Ramos (cell line): ENCODE measurements around the gene NLRC5.
"Not testable (repeated sequence)": the region's sequence is repeated elsewhere in the genome, so short reads cannot be mapped to it uniquely, and the experiment has no call there.

Experiments used
- in situ Hi-C: fragments of 300-500 bp; cut with MboI; formaldehyde crosslinking; loops from one replicate; pipeline ENCODE4 v1.14.3; 2022; ENCODE audit warnings: low sequenced_read_pairs; ENCODE audit not compliant: unreplicated experiment

NLRC5 gene

GRCh38 chr16:56997264-56997663 is 7.9 kb downstream of the NLRC5 start:
- in situ Hi-C loops, result no loop called here

GRCh38 chr16:56997931-56998330 is 8.6 kb downstream of the NLRC5 start:
- in situ Hi-C loops, result no loop called here

DNA sequence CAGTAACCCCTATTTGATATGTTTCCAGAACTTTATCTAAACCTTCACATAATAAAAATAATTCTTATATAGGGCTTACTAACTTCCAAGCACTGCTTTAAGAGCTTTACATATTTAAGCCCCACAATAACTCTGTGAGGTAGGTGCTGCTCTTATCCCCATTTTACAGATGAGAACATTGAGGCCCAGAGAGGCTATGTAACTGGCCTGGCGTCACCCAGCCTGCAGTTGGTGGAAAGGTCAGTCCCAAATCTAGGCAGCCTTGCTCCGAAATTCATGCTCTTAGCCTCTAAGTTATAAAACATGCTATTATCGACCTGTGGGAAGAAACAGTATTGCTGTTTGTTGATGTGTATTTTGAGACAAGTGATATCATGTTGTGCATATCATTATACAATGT is 9.0 kb downstream of the NLRC5 start:
- in situ Hi-C loops, result no loop called here

DNA sequence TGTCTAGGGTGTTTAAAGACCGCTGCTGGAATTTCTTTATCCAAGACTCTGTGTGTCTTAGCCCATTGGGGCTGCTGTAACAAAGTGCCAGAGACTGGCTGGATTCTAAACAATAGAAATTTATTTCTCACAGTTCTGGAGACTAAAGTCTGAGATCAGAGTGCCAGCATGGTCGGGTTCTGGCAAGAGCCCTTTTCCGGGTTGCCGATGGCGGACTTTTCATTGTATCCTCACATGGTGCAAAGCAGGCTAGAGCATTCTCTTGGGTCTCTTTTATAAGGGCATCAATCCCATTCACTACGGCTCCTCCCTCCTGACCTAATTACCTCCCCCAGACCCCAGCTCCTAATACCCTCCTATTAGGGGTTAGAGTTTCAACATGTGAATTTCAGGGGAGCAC is 9.5 kb downstream of the NLRC5 start:
- in situ Hi-C loops, result no loop called here

GRCh38 chr16:56999409-57000270 is 10.3 kb downstream of the NLRC5 start:
- in situ Hi-C loops, result no loop called here

GRCh38 chr16:57000271-57001025 is 11.1 kb downstream of the NLRC5 start:
- in situ Hi-C loops, result no loop called here

DNA sequence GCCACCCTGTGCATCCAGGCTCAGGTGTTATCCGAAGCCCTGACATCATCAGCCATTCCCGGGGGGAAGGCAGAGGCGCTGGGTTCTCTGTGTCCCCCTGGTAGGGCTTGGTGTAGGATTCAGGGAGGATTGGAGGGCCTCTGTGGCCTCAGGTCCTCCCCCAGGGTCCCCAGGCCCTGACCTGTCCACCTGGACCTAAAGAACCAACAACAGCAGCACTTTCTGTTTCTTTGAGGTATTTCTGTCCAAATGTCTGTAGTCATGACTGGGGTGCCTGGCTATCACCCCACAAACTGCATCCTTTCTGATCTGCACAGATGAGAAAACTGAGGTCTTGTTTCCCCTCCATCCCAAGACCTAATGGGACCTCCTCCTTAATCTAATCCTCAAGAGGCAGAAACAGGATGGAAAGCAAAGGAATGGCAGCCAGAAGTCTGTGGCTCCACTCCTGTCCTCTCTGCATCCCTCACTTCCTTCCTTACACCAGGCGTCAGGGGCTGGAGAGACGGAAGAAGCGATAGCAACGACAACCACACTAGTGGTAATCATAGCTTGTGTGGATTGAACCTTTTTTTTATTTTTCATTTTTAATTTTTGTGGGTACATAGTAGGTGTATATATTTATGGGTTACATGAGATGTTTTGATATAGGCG is 11.8 kb downstream of the NLRC5 start:
- in situ Hi-C loops, result no loop called here

DNA sequence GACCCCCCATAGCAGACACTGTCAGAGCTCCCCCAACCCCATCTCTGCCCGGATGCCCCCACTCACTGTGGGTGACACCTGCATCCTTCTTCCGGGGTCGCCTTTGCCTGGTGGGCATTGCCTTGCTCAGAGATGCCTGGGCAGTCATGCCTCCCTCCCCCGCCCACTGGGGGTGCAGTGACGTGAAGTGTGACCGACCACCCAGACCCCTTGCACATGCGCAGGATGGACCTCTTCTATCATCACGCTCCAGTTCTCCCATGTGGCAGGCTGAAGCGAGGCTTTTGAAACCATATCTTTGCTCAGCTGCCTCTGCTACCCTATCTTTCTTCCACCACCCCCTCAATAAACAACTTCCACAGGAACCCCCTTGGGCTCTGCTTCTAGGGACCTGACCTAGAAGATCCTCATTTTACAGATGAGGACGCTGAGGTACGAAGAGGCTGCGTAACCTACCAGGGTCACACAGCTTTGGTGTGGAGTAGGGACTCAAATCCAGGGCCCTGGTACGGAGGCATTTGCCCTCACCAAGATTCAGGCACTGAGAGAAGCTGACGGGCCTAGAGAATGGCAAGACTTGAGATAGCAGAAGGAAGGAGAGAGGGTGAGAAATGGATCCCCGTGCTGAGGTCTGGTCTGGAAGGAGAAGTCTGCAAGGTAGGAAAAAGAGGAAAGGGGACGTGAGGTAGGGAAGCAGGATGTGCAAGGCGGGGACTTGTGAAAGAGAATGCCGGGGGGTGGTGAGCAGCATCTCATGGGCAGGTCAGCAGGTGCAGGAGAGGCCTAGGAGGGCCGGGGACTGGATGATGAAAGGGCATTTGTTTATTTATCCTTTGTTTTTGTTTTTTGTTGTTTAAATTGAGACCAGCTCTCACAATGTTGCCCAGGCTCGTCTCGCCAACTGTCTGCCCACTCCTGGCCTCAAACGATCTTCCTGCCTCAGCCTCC is 14.4 kb downstream of the NLRC5 start:
- in situ Hi-C loops, result no loop called here

GRCh38 chr16:57004387-57005250 is 15.3 kb downstream of the NLRC5 start:
- in situ Hi-C loops, result no loop called here

- in situ Hi-C loops, result not testable (repeated sequence)
Observed at GRCh38 chr16:57005597-57005996, 16.2 kb downstream of the NLRC5 start.

- in situ Hi-C loops, result no loop called here
Observed at GRCh38 chr16:57007050-57007449, 17.7 kb downstream of the NLRC5 start.

- in situ Hi-C loops, result no loop called here
Observed at GRCh38 chr16:57007530-57007929, 18.2 kb downstream of the NLRC5 start.

DNA sequence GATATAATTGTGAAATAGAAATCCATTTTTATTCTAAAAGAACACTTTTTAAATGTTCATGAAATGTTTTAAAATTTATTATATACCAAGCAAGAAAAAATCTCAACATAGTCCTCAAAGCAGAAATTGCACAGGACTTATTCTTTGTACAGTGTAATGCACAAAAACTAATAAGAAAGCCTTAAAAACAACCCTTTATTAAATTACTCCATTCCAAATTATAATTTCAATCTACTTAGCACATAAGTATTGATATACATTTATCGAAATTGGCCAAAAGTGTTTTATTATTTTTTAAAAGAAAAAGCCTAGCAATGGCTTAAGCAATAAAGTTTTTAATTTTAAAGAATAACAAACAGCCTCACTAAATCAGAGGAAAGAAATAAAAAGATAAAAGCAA is 19.1 kb downstream of the NLRC5 start:
- in situ Hi-C loops, result no loop called here

GRCh38 chr16:57009643-57010170 is 20.4 kb downstream of the NLRC5 start:
- in situ Hi-C loops, result no loop called here

DNA sequence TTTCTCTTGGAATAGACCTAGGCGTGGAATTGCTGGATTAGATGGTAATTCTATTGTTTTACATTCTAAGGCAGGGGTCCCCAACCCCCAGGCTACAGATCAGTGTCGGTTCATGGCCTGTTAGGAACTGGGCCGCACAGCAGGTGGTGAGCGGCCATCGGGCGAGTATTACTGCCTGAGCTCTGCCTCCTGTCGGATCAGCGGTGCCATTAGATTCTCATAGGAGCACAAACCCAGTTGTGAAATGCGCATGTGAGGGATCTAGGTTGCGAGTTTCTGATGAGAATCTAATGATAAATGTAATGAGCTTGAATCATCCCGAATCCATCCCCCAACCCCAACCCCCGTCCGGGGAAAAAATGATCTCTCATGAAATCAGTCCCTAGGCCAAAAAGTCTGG is 23.0 kb downstream of the NLRC5 start:
- in situ Hi-C loops, result no loop called here

DNA sequence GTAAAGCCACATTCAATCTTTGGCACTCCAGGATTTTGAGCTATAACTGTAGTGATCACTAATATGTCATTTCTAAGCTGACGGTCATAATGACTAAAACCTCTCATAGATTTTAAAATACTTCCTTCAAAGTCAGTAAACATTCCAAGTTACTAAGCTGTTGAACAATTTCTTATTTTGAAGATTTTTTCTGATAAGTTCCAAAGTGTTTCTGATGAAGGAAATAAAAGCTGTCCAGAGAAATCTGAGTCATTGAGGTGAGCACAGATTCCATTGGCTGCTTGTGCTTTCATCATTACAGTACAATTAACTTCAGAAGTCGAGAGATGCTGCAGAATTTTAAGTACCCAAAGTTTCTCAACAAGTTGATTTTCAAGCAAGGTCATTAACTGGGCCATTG is 23.9 kb downstream of the NLRC5 start:
- in situ Hi-C loops, result no loop called here

DNA sequence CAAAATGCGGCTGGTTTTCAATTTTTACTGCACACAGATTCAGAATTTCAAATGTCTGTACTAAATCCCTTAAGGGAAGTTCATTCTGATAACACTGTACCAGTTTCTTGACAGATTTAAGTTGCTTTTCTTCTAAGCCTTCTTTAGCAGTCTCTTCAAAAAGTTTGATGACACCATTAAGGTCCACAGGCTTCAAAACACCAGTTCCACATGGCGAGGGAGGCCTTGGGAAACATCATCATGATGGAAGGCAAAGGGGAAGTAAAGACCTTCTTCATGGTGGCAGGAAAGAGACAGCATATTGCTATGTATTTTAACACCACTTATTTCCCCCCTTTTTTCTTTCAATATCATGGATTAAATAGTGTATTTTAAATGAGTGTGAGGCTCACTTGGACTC is 24.5 kb downstream of the NLRC5 start:
- in situ Hi-C loops, result no loop called here

DNA sequence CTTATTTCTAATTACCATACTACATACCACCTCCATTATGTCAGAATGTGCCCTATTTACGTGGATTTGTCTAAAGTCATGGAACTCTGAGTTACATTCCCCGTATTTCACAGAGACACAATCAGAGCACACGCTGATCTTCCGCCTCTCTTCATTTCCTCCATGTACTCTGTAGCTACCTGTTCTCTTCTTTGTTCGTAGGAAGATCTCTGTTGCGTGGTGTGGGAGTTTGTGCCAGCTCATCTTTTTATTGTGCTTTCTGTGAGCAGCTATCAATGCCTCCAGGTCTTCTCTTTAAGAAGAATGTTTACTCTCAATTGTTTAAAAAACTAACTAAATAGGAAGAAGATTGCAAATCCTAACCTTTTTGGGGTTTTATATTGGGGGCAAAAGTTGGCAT is 26.9 kb downstream of the NLRC5 start:
- in situ Hi-C loops, result no loop called here

GRCh38 chr16:57016831-57017230 is 27.5 kb downstream of the NLRC5 start:
- in situ Hi-C loops, result no loop called here
